Activated gamma-delta T cell (primary cell): ENCODE measurements around the gene RELT.

Source experiments
- DNase-seq: peaks from one replicate; lab custom pipeline; 2025; lab: John Stamatoyannopoulos, UW
- total RNA-seq, 2 donors: gene quantifications; one replicate each; lab custom pipeline; 2026; lab: John Stamatoyannopoulos, UW

RELT gene, protein sequence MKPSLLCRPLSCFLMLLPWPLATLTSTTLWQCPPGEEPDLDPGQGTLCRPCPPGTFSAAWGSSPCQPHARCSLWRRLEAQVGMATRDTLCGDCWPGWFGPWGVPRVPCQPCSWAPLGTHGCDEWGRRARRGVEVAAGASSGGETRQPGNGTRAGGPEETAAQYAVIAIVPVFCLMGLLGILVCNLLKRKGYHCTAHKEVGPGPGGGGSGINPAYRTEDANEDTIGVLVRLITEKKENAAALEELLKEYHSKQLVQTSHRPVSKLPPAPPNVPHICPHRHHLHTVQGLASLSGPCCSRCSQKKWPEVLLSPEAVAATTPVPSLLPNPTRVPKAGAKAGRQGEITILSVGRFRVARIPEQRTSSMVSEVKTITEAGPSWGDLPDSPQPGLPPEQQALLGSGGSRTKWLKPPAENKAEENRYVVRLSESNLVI
- total RNA-seq, result 30.5 to 36.5 reads per million in 2 donors

GRCh38 chr11:73376160-73376802 is at the start of gene RELT:
Gene RELT (plus strand): TSS chr11:73376399. CDS start chr11:73389137, 12,738 bp downstream.
- DNase-seq, result peak; percentile 89

GRCh38 chr11:73326929-73327811 is 49.0 kb upstream of the RELT start:
- DNase-seq, result no peak

GRCh38 chr11:73327812-73328364 is 48.3 kb upstream of the RELT start:
- no peak for DNase-seq

DNA sequence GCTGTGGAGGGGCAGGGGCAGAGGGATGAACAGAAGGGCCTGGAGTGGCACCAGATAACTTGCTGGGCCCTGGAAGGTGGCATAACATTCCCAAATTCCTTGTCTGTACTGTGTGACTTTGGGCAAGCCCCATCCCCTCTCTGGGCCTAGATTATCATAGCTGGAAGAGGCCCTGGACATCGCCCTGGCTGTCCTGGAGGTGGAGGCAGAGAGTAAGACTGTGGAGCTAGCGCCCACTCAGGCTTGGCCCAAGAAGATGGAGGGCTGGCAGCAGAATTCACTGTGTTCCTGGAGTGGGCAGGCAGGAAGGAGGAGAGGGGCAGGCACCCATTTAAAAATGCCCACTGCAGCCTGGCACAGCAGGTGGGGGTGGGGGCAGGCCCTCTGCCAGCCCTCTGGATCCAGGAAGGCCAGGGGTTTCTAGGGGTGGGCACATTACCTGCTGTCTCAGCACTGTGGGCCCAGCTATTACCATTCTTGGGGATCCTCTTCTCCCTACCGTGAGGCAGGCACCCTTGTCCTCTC is 45.6 kb upstream of the RELT start:
- DNase-seq, result no peak

DNA sequence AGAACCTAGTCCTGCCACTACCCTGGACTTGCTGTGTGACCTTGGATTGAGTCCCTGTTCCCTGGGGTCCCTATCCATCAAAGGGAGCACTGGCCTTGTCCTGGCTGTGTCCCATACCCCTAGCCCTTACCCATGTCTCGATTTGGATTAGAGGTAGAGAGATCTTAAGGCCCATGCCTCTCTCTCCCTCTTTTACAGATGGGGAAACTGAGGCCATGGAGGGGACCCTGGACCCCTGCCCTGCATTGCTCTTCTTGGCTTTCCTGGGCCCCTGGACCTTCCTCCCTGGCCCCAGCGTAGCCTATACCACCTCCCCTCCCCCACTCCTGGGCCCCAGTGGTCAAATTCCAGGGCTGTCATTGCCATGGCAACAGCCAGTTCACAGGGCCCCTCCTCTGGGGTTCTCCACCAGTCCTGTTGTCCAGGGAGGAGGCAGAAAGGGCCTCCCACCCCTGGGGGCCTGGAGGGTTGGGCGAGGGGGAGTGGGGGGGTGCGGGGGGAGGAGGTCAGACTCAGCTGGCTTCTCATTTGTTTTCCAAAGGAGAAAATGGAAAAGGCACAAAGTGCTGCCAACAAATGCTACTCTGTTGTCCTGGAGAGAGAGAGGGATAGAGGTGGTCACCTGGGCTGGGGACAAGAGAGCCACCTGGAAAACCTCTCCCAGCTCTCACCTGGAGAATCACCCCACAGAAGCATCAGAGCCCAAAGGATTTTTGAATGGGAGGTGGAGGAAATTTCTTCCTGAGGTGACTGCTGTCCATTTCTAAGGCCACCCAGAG is 44.9 kb upstream of the RELT start:
- DNase-seq, result no peak

DNA sequence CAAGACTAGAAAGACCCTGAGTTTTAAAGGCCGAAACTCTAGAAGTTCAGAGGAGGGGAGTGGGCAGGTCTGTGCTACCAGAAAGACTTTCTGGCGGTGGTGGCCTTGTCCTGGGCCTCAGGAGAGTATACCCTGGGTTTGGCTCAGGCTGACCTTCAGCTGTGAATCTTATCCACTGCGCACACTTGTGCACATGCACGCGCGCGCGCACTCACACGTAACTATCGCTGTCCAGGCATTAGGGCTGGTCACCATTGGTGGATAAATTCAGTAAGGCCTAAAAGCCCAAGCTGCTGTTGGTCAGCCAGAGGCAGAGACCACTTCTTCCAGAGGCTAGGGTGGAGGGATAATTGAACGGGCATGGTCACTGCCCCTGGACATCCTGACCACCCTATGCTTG is 43.0 kb upstream of the RELT start:
- DNase-seq, result no peak

GRCh38 chr11:73333640-73334383 is 42.4 kb upstream of the RELT start:
- no peak for DNase-seq

- DNase-seq, result no peak
Measured at GRCh38 chr11:73334384-73335203, 41.6 kb upstream of the RELT start.

- peak; percentile 29 for DNase-seq
Measured at GRCh38 chr11:73335204-73335923, 40.8 kb upstream of the RELT start.

DNA sequence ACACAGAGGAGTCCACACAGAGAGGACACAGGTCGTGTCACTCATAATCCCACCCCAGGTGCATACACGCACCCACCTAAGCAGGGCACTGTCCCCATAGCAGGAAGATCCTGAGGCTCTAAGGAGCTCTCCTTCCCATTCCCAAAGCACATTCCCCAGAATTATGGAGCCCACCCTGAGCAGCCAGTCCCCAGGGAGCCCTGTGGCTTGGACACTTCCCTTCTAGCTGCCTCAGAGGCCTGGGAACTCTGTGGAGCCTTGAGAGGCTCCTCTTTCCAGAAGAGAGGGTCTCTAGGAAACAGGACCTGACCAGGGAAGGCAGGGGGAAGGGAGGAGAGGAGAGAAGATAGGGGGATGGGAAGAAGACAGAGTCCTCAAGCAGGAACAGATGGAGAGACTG is 38.4 kb upstream of the RELT start:
- no peak for DNase-seq

- no peak for DNase-seq
Measured at GRCh38 chr11:73338279-73338678, 37.9 kb upstream of the RELT start.

GRCh38 chr11:73340164-73340563 is 36.0 kb upstream of the RELT start:
- DNase-seq, result no peak

GRCh38 chr11:73342633-73343032 is 33.6 kb upstream of the RELT start:
- DNase-seq, result no peak

- DNase-seq, result no peak
Measured at GRCh38 chr11:73343076-73343873, 32.9 kb upstream of the RELT start.

DNA sequence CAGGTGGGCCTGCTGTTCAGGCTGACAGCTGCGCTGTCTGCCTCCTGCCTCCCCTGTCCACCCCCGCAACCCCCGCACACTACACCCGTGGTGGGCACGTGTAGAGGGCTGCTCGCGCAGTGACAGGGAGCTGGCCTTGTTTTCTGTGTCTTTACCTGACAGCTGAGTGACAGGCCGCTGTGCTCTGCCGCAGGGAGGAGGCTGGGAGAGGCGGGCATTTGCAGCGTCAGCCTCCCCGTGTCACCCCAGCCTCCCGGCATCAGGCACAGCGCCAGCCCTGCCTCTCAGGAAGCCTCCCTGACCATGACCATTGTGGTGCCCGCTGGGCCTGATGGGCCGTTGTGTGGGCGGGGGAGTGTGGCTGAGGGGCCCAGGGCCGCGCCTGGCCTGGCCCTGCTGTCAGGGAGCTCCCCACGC is 32.0 kb upstream of the RELT start:
- DNase-seq, result no peak

DNA sequence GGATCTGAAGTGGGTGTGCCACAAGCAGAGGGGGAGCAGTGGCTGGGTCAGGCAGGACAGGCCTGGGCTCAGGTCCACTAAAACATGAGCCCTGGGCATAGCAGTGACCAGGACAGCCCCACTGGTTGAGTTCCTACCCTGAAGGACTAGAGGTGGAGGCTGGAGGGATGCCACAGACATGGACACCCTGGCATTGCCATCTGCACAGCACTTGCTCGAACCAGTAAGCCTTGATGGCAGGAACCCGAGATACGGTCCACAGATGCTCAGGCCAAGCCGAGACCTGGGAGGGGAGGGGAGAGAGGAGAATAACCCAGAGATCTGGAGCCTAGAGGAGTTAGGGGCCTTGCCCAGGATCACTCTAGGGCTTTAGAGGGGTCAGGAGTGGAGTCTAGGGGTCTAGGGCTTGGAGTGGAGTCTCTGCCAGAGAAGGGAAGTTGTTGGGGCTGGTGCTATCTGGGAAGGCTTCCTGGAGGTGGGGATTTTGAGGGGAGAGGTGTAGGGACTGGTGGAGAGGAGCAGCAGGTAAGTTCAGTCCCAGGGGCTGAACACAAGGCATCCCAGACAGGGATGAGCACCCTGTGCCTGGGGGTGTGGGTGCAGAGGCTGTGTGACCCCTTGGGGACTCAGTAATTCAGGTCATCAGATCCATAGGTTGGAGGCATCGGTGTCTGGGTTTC is 30.6 kb upstream of the RELT start:
- DNase-seq, result no peak
